ENCODE measurements around the gene DPM1.

Gene DPM1

GRCh38 chr20:50957798-50958614, at the start of gene DPM1:
TSS of gene DPM1 (minus strand) at chr20:50958532. CDS start at chr20:50958523, 9 bp downstream.
- peak; percentile 73 for DNase-seq (ENCODE audit: extremely low read depth, low read depth)

DNA sequence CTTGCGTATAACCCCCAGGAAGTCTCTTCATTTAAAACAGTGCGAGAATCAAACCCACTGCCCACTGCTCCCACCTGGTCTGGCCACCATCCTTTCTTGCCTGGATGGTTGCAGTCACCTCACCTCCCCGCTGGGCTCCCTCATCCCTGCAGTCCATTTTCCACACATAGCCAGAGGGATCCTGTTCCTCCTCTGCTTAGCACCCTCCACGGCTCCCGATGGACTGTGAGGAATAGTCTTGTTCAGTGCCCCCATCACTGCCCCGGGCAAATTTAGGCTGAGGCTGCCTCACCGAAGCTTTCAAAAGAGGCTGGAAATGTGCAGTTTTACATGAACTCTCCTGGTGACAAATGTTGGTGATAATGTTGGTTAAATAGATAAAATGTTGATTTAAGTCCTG, 46.9 kb upstream of the DPM1 start:
- DNase-seq (ENCODE audit: extremely low read depth, low read depth): no peak
- no peak for TF ChIP-seq CTCF (IDR thresholded peaks at IDR 0.05; ENCODE audit: low read depth, low read length)

More at GRCh38 chr20:50957798-50958614, at the start of gene DPM1:
- no peak for TF ChIP-seq CTCF (IDR thresholded peaks at IDR 0.05; ENCODE audit: low read depth, low read length)

DNA sequence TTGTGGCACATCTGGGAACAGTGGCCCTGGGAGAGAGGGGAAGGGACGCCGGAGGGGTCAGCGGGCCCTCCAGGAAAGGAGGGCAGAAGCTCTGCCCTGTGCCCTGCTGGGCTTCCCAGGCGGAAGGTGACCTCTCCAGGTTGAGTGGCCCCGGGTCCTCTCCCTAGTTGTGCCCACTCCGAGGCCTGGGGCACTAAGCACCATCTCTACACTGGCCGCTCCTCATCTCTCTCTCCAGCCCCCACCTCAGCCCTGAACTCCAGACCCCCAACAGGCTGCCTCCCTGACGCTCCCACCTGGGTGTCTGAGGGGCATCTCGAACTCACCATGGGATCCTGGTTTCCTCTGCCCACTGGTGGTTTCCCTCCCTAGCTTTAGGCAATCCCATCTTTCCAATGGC, 46.4 kb upstream of the DPM1 start:
- no peak for TF ChIP-seq CTCF (IDR thresholded peaks at IDR 0.05; ENCODE audit: low read depth, low read length)
- DNase-seq (ENCODE audit: extremely low read depth, low read depth): no peak

DNA sequence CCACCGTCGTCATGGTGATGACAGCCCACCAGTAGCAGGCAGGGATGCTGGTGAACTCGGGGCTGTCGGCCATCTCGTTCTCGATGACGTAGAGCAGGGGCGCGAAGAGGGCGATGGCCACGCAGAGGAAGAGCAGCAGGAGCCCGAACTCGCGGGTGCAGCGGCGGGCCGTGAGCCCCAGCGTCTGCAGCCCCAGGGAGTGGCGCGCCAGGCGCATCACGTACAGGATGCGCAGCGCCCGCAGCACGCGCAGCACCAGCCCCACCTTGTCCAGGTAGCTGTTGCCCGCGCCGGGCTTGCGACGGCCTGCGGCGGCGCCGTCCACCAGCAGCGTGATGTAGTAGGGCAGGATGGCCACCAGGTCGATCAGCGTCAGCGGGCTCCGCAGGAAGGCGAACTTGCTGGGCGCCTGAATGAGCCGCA, 46.0 kb upstream of the DPM1 start:
- TF ChIP-seq CTCF (IDR thresholded peaks at IDR 0.05; ENCODE audit: low read depth, low read length): no peak
- DNase-seq (ENCODE audit: extremely low read depth, low read depth): no peak

GRCh38 chr20:51003753-51004152, 45.4 kb upstream of the DPM1 start:
- no peak for DNase-seq (ENCODE audit: extremely low read depth, low read depth)
- TF ChIP-seq CTCF (IDR thresholded peaks at IDR 0.05; ENCODE audit: low read depth, low read length): no peak

GRCh38 chr20:51002633-51003032, 44.3 kb upstream of the DPM1 start:
- TF ChIP-seq CTCF (IDR thresholded peaks at IDR 0.05; ENCODE audit: low read depth, low read length): no peak
- no peak for DNase-seq (ENCODE audit: extremely low read depth, low read depth)

GRCh38 chr20:51001430-51002265, 43.3 kb upstream of the DPM1 start:
- no peak for DNase-seq (ENCODE audit: extremely low read depth, low read depth)
- no peak for TF ChIP-seq CTCF (IDR thresholded peaks at IDR 0.05; ENCODE audit: low read depth, low read length)
